ENCODE data around the gene MBOAT7.
"Not testable (repeated sequence)": the region's sequence is repeated elsewhere in the genome, so short reads cannot be mapped to it uniquely, and the experiment has no call there.

The MBOAT7 gene

DNA sequence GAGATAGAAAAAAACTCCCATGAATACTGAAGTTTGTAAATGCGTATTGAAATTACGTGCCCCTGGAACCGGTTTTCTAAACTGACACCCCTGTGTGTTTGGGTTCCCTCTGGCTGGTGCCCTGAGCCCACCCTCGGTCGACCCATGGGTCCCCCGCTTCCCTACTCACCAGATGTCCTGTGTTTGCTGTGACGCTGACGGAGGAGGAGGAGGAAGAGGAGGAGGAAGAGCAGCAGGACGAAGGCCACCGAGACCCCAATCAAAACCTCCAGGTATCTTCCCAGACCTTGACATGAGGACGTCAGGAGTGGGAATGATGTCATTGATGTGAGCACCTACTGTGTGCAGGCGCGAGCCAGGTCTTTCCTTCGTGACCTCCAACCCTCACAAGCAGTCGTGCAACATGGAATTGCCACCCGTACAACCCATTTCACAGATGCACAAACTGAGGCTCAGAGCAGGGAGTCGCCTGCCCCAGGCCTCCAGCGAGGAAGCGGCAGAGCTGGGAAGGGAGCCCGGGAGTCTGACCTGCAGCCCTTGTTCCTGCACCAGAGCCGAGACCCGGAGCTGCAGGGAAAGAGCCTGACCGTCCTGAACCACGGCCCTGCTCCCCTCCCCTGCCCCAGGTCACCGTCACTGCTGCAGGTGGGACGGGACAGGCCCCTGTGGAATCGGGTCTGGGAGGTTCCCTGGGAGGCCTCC, 29.7 kb upstream of the MBOAT7 start:
- no peak for FAIRE-seq
- TF ChIP-seq, protein P1, sequence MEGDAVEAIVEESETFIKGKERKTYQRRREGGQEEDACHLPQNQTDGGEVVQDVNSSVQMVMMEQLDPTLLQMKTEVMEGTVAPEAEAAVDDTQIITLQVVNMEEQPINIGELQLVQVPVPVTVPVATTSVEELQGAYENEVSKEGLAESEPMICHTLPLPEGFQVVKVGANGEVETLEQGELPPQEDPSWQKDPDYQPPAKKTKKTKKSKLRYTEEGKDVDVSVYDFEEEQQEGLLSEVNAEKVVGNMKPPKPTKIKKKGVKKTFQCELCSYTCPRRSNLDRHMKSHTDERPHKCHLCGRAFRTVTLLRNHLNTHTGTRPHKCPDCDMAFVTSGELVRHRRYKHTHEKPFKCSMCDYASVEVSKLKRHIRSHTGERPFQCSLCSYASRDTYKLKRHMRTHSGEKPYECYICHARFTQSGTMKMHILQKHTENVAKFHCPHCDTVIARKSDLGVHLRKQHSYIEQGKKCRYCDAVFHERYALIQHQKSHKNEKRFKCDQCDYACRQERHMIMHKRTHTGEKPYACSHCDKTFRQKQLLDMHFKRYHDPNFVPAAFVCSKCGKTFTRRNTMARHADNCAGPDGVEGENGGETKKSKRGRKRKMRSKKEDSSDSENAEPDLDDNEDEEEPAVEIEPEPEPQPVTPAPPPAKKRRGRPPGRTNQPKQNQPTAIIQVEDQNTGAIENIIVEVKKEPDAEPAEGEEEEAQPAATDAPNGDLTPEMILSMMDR (IDR thresholded peaks at IDR 0.05; ENCODE audit: insufficient read depth, missing control alignments): no peak
- DNase-seq (ENCODE audit: insufficient read length, low spot score): no peak

DNA sequence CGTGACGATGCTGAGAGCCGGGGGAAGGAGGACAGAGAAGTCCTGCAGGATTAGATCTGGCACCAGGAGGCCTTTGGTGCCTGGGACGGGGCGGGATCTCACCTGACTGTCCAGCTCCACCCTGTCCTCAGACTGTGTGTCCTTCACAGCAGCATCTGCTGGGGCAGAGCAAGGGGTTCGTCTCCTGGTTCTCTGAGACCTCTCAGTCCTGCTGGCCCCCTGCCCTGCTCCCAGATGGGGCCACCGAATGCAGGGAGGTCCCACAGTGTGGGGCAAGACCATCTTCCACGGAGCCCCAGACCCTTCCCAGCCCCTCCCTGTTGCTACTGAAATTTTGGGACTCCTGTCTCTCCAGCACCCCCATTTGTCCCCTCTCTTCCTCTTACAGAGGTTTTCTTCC, 28.9 kb upstream of the MBOAT7 start:
- TF ChIP-seq, protein P1 (IDR thresholded peaks at IDR 0.05; ENCODE audit: insufficient read depth, missing control alignments): no peak
- DNase-seq (ENCODE audit: insufficient read length, low spot score) (no peak), FAIRE-seq (no peak)

DNA sequence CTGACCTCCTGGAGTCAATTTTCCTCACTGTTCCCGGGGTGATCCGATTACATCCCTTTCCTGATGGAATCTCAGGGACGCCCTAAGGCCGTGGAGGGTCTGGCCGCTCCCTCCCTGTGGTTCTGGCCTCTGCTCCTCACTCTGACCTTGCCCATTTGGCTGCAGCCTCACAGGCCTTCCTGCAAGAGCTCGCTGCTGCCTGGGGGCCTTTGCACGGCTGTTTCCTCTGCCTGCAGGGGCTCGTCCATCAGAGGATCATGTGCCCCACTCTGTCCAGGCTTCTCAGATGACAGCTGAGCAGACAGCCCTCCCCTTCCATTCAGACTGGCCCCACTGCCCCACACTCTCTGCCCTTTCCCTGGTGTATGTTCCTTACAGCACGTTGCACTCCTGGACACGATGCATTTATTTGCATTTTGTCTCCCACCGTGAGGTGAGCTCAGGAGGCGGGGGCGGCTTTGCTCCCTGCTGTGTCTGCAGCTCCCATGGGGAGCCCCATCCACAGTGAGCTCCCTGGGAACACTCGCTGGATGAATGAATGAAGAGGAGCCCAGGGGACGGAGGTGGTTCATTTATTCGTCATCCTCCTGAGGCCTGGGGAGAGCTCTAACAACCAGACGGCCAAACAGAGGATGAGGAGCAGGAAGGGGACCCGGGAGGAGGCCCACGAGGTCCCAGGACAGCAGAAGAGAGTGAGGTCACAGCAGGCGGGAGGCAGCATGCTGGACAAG, 28.3 kb upstream of the MBOAT7 start:
- not testable (repeated sequence) for FAIRE-seq; DNase-seq (ENCODE audit: insufficient read length, low spot score)

DNA sequence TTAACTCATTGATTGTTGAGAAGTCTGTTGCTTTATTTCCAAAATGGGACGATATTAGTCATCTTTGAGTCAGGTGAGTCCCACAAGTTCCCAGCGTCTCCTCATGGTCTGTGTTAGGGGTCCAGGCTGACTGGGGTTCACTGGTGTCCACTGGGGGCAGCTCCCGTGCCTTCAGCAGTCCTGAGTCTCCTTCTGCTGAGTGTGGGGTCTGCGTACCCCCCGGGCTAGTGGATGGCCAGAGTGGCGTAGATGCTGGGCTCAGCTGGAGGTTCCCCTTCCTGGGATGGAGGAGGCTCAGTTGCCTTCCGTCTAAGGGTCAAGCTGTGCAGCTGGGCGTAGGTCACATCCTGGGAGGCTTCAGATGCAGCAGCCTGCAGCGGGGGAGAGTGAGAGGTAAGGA, 27.5 kb upstream of the MBOAT7 start:
- FAIRE-seq: no peak

DNA sequence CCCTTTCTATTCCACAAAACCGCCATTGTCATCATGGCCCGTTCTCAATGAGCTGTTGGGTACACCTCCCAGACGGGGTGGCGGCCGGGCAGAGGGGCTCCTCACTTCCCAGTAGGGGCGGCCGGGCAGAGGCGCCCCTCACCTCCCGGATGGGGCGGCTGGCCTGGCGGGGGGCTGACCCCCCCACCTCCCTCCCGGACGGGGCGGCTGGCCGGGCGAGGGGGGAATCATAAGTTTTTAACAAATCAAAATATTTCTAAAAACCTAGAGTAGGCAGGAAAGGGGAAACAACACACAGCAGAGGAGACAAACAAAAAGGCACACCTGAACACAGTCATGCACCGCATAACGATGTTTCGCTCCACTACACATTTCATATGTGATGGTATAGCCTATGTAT, 25.4 kb upstream of the MBOAT7 start:
- not testable (repeated sequence) for DNase-seq (ENCODE audit: insufficient read length, low spot score); FAIRE-seq

More for the DNA sequence above, 27.5 kb upstream of the MBOAT7 start:
- DNase-seq (ENCODE audit: insufficient read length, low spot score): no peak
- TF ChIP-seq, protein P1 (IDR thresholded peaks at IDR 0.05; ENCODE audit: insufficient read depth, missing control alignments): no peak

DNA sequence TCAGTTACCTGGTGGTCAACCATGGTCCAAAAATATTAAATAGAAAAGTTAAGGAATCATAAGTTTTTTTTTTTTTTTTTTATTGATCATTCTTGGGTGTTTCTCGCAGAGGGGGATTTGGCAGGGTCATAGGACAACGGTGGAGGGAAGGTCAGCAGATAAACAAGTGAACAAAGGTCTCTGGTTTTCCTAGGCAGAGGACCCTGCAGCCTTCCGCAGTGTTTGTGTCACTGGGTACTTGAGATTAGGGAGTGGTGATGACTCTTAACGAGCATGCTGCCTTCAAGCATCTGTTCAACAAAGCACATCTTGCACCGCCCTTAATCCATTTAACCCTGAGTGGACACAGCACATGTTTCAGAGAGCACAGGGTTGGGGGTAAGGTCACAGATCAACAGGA, 24.8 kb upstream of the MBOAT7 start:
- not testable (repeated sequence) for FAIRE-seq; DNase-seq (ENCODE audit: insufficient read length, low spot score)

DNA sequence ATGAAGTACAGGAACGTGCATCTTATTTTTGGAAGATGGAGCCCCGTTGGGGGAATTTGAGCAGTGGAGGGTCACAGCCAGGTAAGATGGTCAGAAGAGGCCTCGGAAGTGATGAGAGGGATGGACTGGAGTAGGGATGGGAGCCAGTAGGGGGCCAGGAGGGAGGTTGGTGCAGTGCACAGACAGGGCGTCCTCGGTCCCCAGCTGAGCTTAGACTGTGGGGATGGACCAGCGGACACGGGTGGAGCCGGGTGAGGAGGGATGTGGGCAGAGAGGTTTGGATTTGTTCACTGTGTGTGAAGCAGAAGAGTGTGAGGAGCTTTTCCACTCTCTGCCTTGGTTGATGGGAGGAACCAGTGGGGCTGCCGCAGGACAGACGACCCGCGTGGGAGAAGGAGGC, 21.9 kb upstream of the MBOAT7 start:
- DNase-seq (ENCODE audit: insufficient read length, low spot score): no peak
- FAIRE-seq: no peak
- TF ChIP-seq, protein P1 (IDR thresholded peaks at IDR 0.05; ENCODE audit: insufficient read depth, missing control alignments): no peak

DNA sequence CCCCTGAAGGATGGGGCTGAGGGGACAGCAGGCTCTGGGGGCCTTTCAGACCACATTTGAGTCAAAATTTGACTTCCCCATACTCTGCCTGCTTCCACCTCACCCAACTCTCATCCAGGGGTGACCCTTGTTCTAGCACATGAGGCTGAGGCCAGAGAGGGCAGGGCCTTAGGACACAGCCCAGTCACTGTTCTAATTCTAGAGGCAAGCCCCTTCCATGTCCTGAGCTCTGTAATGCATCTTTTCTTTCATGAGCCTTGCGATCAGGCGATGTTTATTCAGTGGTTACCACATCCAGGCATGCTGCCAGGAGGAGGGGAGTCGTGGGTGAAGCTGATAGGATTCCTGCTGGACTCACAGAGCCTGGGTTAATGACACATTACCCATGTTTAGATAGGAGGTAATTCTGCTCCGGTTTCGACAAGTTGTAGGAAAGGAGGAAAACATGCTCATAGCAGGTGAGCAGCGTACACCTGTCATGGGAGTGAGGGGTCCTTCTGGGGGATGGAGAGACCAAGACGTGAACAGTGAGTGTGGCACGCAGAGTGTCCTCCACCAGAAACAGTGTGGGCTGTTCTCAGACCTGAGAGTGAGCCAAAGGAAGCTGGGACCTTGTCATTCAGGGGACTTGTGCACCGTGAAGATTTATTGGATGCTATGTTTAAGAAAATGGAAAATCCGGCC, 20.6 kb upstream of the MBOAT7 start:
- FAIRE-seq (no peak), DNase-seq (ENCODE audit: insufficient read length, low spot score) (no peak)
- TF ChIP-seq, protein P1 (IDR thresholded peaks at IDR 0.05; ENCODE audit: insufficient read depth, missing control alignments): no peak

All from D721Med (cell line).